ENCODE data around the gene ADAMTS2.

GRCh38 chr5:179224741-179225140 lies 120.5 kb downstream of the ADAMTS2 start:
- TF ChIP-seq, protein P1, sequence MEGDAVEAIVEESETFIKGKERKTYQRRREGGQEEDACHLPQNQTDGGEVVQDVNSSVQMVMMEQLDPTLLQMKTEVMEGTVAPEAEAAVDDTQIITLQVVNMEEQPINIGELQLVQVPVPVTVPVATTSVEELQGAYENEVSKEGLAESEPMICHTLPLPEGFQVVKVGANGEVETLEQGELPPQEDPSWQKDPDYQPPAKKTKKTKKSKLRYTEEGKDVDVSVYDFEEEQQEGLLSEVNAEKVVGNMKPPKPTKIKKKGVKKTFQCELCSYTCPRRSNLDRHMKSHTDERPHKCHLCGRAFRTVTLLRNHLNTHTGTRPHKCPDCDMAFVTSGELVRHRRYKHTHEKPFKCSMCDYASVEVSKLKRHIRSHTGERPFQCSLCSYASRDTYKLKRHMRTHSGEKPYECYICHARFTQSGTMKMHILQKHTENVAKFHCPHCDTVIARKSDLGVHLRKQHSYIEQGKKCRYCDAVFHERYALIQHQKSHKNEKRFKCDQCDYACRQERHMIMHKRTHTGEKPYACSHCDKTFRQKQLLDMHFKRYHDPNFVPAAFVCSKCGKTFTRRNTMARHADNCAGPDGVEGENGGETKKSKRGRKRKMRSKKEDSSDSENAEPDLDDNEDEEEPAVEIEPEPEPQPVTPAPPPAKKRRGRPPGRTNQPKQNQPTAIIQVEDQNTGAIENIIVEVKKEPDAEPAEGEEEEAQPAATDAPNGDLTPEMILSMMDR (IDR thresholded peaks at IDR 0.05; ENCODE audit: low read length) = no peak
- TF ChIP-seq EZH2 (IDR thresholded peaks at IDR 0.05; ENCODE audit: borderline replicate concordance, low read length) = no peak

Data from OCI-LY1 (cell line).